GM21619 (cell line): ENCODE measurements around the gene CTSC.

Experiments
- ATAC-seq: cut with Tn5 transposase; IDR thresholded peaks from one replicate; pipeline ENCODE4 v1.9.1; 2021; ENCODE audit not compliant: unreplicated experiment

Gene CTSC

DNA sequence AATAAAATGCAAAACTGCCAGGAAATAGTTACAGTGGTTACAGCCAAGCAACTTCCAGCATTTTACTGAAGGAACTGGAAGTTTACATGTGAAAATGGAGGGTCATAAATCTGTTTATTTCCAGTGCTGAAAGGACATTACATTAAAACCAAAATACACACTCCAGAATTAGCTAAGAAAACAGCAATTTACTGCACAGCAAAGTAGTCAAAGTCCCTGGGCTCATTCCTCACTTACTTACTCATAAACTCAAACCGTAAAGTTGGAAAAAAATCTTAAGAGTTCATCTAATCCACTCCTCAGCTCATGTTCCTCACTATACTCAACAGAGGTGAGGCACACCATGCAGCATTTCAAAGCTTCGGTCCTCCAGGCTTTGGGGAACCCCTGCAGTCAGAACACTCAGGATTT is 17.4 kb downstream of the CTSC start:
- ATAC-seq: no peak

DNA sequence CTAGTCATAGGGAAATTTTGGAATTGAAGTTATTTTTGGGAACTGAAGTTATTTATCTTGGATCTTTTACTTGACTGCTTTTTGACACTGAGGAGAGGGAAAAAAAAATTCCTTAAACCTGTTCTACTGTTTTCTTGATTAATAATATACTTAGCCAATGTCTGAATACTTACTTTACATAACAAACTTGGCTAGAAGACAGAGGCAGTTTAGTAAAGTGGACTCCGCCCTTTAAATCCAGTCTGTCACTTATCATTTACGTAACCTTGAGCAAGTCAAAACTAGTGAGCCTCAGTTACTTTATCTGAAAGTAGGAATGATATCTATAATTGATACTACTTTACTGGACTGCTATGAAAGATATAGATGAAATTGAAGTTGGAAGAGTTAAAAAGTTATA is 19.5 kb downstream of the CTSC start:
- no peak for ATAC-seq

DNA sequence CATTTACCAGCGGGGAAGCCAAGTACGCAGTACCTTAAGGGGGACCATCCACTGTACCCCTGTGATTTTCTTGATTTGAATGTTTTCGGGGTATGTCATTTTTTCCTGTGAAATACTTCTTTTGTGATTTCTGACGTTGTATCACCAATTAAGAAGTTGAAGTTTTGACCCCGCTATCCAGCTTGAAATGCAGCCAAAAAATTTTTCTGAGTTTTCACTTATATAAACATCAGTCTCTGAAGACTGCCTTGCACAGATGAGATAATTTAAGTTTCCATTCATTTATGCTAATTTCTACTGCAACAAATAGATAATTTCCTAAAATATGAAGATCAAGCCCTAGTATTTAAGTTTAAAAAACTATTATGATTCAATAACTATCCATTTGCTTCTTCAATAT is 20.0 kb downstream of the CTSC start:
- no peak for ATAC-seq

GRCh38 chr11:88315981-88316441 is 21.5 kb downstream of the CTSC start:
- no peak for ATAC-seq

GRCh38 chr11:88315015-88315414 is 22.5 kb downstream of the CTSC start:
- no peak for ATAC-seq

- ATAC-seq: no peak
Observed at GRCh38 chr11:88313441-88313840, 24.1 kb downstream of the CTSC start.

DNA sequence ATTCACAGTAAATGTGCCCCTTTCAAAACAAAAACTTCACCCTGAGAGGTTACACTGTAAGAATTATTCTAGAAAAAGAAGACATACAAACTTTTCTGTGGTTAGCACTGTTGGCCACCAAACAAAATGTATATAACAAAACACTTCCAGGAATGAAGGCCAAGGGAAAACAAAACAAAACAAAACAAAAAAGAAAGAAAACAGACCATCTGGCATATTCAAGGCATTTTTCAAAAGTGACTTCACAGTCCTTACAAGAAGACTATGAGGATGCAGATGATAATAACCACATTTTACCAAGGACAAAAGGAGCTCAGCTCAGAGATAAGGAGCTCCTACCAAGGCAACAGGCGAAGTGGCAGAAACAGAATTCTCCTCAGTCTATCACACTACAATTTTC is 24.9 kb downstream of the CTSC start:
- ATAC-seq: no peak

- ATAC-seq: no peak
Observed at GRCh38 chr11:88310246-88310645, 27.3 kb downstream of the CTSC start.

DNA sequence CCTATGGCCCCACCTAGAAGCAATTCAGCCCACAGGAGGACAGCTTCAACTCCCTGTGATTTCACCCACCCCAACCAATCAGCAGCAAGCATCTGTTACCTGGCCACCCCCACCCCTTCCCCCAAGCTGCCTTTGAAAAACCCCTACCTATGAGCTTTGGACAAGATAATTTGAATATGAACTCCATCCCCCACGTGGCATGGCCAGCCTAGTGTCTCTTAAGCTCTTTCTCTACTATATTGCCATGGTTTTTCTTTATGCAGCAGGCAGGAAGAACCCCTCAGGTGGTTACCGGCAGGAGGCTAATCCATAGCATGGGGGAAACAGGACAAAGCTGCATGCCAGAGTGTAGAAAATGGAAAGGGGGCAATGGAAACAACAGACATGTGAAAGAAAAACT is 29.0 kb downstream of the CTSC start:
- no peak for ATAC-seq

- peak; percentile 68 for ATAC-seq
Observed at GRCh38 chr11:88307749-88308425, 29.6 kb downstream of the CTSC start.

DNA sequence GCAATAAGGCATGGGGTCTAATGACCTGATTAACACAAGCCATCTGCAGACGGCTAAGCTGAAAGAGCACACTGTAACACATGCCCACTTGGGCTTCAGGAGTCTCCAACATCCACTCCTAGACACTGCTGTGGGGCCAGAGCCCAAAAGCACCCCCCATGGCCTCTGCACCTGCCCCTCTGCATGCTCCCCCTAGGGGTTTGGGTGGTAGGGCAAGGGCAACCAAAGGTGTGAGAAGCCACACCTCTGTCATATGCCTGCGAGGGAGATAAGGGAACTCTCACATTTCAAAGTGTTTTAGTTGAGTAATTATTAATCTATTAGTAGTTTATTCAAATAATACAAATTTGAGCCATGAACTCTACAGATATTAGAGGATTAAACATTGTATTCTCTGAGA is 30.8 kb downstream of the CTSC start:
- ATAC-seq: no peak

- no peak for ATAC-seq
Observed at GRCh38 chr11:88305430-88305829, 32.1 kb downstream of the CTSC start.

- ATAC-seq: no peak
Observed at GRCh38 chr11:88304352-88304751, 33.2 kb downstream of the CTSC start.

DNA sequence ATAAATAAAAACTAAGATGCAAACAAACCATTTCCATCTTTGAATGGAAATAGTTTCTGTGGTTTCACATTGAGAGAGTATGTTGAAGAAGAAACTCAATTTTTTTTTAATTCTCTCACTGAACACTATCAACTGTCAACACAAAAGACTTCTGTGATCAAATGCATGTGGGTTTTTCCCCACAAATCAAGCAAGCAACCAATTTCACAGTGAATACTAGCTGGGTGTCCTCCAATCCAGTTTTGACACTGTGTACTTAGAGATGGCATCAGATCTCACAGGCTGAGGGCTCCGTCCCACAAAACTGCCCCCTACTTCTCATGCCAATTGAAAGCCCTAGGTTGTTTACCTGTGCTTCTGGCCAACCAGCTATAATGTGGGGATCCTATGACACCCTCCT is 34.5 kb downstream of the CTSC start:
- ATAC-seq: no peak

GRCh38 chr11:88301488-88302140 is 35.9 kb downstream of the CTSC start:
- peak; percentile 48 for ATAC-seq

DNA sequence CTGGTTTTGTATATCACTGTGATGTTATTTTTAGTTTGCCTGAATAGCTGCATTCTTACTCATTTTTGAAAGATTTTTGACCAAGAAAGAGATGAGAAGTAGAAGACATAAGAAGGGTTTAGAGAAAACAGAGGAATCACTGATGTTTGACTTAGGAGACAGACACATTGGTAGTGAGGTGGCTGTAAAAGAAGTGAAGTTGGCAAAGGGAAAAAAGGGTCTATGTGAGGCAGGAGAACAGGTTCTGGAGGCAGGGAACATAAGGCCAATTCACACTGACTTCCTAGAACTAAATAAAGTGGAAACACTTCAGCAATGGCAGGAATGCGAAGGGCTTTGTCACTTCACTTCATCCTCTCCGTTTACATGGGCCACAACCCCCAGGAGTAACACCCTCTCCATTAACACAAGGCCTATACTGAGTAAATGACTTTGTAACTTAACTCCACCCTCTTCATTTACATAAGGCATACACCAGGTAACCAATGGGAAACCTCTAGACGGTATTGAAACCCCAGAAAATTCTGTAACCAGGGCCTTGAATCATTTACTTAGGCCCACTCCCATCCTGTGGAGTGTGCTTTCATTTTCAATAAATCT is 36.5 kb downstream of the CTSC start:
- ATAC-seq: peak; percentile 72

GRCh38 chr11:88297863-88298262 is 39.7 kb downstream of the CTSC start:
- ATAC-seq: no peak

GRCh38 chr11:88297421-88297820 is 40.1 kb downstream of the CTSC start:
- ATAC-seq: no peak

- no peak for ATAC-seq
Observed at GRCh38 chr11:88295028-88295427, 42.5 kb downstream of the CTSC start.

GRCh38 chr11:88293931-88294330 is 43.6 kb downstream of the CTSC start:
- ATAC-seq: no peak

DNA sequence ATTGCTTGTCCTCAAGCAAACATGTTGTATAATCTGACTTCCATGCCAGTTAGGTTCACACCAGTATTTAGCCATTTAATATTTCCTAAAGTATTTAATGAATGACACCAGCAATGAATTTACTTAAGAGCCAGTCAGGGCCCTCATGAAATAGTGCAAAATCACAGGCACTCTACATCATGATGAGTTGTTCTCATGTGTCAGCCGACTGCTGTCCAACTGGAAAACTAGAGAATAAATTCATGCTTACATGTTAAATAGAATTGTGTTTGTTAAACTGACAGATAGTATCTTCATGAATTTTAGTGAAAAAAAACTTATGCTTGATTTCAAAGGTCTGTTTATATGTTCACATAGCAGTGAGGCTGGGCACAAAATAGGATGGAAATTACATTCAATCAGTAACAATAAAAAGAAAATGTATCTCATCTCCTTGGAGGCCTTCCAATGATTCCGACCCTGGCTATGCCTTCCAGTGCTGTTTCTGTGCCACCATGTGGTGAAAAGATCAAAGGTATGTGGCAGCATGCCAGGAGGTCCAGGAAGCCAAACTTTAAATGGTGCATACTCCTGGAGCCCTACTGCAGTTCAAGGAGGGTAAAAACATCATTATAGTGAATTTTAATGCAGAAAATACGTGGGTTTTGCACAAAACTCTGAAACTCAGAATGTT is 45.2 kb downstream of the CTSC start:
- ATAC-seq: no peak

- no peak for ATAC-seq
Observed at GRCh38 chr11:88288560-88288959, 49.0 kb downstream of the CTSC start.
